Testis (tissue), 3 donors: Measurements from ENCODE around the gene PPP1R13B. TPM values are rescaled to one million over a fixed set of nuclear protein-coding genes. Genes with fewer than 3 reads are reported as not detected.
A peak's percentile ranks its signal among the peaks of the same experiment; 100 is the strongest.

ENCODE experiments used
- DNase-seq: peaks from one replicate; pipeline ENCODE4 v3.0.0-alpha.2; 2019
- H3K27ac ChIP-seq, 2 donors: fragments of 200-600 bp; sonication (generic); one replicate each; pipeline ENCODE4 v1.5.1; 2019
- H3K27me3 ChIP-seq: fragments of 200-600 bp; sonication (generic); one replicate; pipeline ENCODE4 v1.5.1; 2019
- H3K36me3 ChIP-seq: fragments of 200-600 bp; sonication (generic); one replicate; pipeline ENCODE4 v1.5.1; 2017; ENCODE audit warnings: low read depth; ENCODE audit errors: missing control alignments
- H3K4me1 ChIP-seq: fragments of 200-600 bp; sonication (generic); one replicate; pipeline ENCODE4 v1.5.1; 2019
- H3K4me3 ChIP-seq, 2 donors: fragments of 200-600 bp; sonication (generic); one replicate each; pipeline ENCODE4 v1.5.1; 2017 to 2019
- H3K9me3 ChIP-seq: fragments of 200-600 bp; sonication (generic); one replicate; pipeline ENCODE4 v1.5.1; 2017
- CTCF ChIP-seq, 3 experiments: fragments of 450-650 bp in 2 of 3; fragments of 200-600 bp in 1 of 3; sonication (generic) in 1 of 3; IDR thresholded peaks; one replicate each; pipeline ENCODE4 v1.5.1; 2016 to 2019; ENCODE audit warnings: antibody characterized with exemption in 3 of 3, mild to moderate bottlenecking in 2 of 3, moderate library complexity in 1 of 3
- POLR2A ChIP-seq: fragments of 450-650 bp; IDR thresholded peaks from one replicate; pipeline ENCODE4 v1.6.1; 2017; ENCODE audit warnings: antibody characterized with exemption, mild to moderate bottlenecking, moderate library complexity
- WGBS, 2 donors: methylation state at CpG; one replicate each; pipeline ENCODE4 v1.1.5; 2018; 5-methylcytosine and 5-hydroxymethylcytosine counted together
- intact Hi-C: fragments of 100-400 bp; cut with DNase I; formaldehyde crosslinking; loops from one replicate; pipeline ENCODE4 v1.15.1; 2023; ENCODE audit warnings: low total_unique reads
- polyA plus RNA-seq: library from polyadenylated mRNA; stranded (reverse); fragments of 350-450 nt; fragmentation: Illumina TruSeq; extraction: RNeasy Lipid Tissue Mini Kit (QIAGEN cat#74804); gene quantifications from one replicate; pipeline ENCODE4 v1.2.3, GENCODE V29; 2014; ENCODE audit warnings: low read depth, low replicate concordance; ENCODE audit not compliant: insufficient read depth
- total RNA-seq, 2 donors: library from RNA; depleted of rRNA; stranded (reverse); fragments of >200 nt; gene quantifications; one replicate each; pipeline ENCODE4 v1.2.3, GENCODE V29; 2016

Gene PPP1R13B
- total and polyA plus RNA-seq, 3 donors from 2014 or later, result 73.1 to 89.2 (median 82.4) TPM

GRCh38 chr14:103687712-103688111 is 159.7 kb downstream of the PPP1R13B start:
- no peaks in the 10 kb centered on the region for H3K27me3 ChIP-seq
- no peak overlapping the region for H3K4me3 ChIP-seq
- intact Hi-C loops, result no loop called here
- TF ChIP-seq POLR2A (no peak), CTCF (IDR thresholded peaks at IDR 0.05) (no peak)
- H3K27ac ChIP-seq, result peak overlapping the region in 1 of 2 donors; percentile 16
- no peaks in the 10 kb centered on the region for H3K36me3 ChIP-seq
- WGBS, 2 donors, result 87 to 89% methylated on average over 4 of the region's 4 CpGs
- no peak for DNase-seq
- H3K9me3 ChIP-seq, result no peaks in the 10 kb centered on the region
- peaks cover 11% of the 10 kb centered on the region for H3K4me1 ChIP-seq

- TF ChIP-seq POLR2A (no peak), CTCF (IDR thresholded peaks at IDR 0.05) (no peak)
- H3K27ac ChIP-seq, result no peak overlapping the region
- DNase-seq, result no peak
- no peaks in the 10 kb centered on the region for H3K27me3 ChIP-seq
- intact Hi-C loops, result no loop called here
- 72 to 78% methylated on average over 19 of the region's 19 CpGs for WGBS, 2 donors
- no peaks in the 10 kb centered on the region for H3K9me3 ChIP-seq
- H3K4me1 ChIP-seq, result peaks cover 11% of the 10 kb centered on the region
- H3K4me3 ChIP-seq, result no peak overlapping the region
- no peaks in the 10 kb centered on the region for H3K36me3 ChIP-seq
Measured at GRCh38 chr14:103686831-103687485, 160.4 kb downstream of the PPP1R13B start.

GRCh38 chr14:103685276-103686211 is 161.8 kb downstream of the PPP1R13B start:
- H3K9me3 ChIP-seq, result no peaks in the 10 kb centered on the region
- no peak for TF ChIP-seq CTCF (IDR thresholded peaks at IDR 0.05)
- no peak for TF ChIP-seq POLR2A
- H3K27me3 ChIP-seq, result no peaks in the 10 kb centered on the region
- H3K4me3 ChIP-seq, result no peak overlapping the region
- peaks cover 11% of the 10 kb centered on the region for H3K4me1 ChIP-seq
- no peaks in the 10 kb centered on the region for H3K36me3 ChIP-seq
- DNase-seq, result no peak
- intact Hi-C loops, result no loop called here
- H3K27ac ChIP-seq, result no peak overlapping the region
- 92% methylated on average over 23 of the region's 23 CpGs for WGBS, 2 donors

- H3K36me3 ChIP-seq, result no peaks in the 10 kb centered on the region
- no peak for DNase-seq
- no peak overlapping the region for H3K27ac ChIP-seq
- WGBS, 2 donors, result 95 to 96% methylated on average over 15 of the region's 15 CpGs
- H3K4me3 ChIP-seq, result no peak overlapping the region
- H3K27me3 ChIP-seq, result no peaks in the 10 kb centered on the region
- TF ChIP-seq POLR2A (no peak), CTCF (IDR thresholded peaks at IDR 0.05) (no peak)
- intact Hi-C loops, result no loop called here
- no peaks in the 10 kb centered on the region for H3K9me3 ChIP-seq
- peaks cover 10% of the 10 kb centered on the region for H3K4me1 ChIP-seq
Measured at GRCh38 chr14:103684871-103685270, 162.5 kb downstream of the PPP1R13B start.
